Transverse colon (tissue), 4 donors: ENCODE data around the gene KIZ. TPM values are rescaled to one million over a fixed set of nuclear protein-coding genes. Genes with fewer than 3 reads are reported as not detected.

ENCODE experiments used
- DNase-seq: peaks from one replicate; pipeline ENCODE4 v3.0.0-alpha.2; 2019
- H3K27ac ChIP-seq, 4 donors: fragments of 200-600 bp; sonication (generic); 2 replicates each; pipeline ENCODE4 v1.5.1; 2016 to 2018; ENCODE audit warnings: inconsistent platforms in 4 of 4
- H3K27me3 ChIP-seq: fragments of 200-600 bp; sonication (generic); 2 replicates; pipeline ENCODE4 v1.5.1; 2017; ENCODE audit warnings: inconsistent platforms
- H3K36me3 ChIP-seq, 4 donors: fragments of 200-600 bp; sonication (generic); 2 replicates each; pipeline ENCODE4 v1.5.1; 2017 to 2019; ENCODE audit warnings: inconsistent platforms in 4 of 4
- H3K4me1 ChIP-seq, 4 donors: fragments of 200-600 bp; sonication (generic); 2 replicates each; pipeline ENCODE4 v1.5.1; 2017 to 2020; ENCODE audit warnings: inconsistent platforms in 4 of 4
- H3K4me3 ChIP-seq, 4 donors: fragments of 200-600 bp; sonication (generic); 1 replicate in 1 of 4; 2 replicates in 3 of 4; pipeline versions ENCODE4 v1.5.1 to v1.6.1; 2017 to 2019; ENCODE audit warnings: inconsistent platforms in 4 of 4
- H3K9me3 ChIP-seq, 2 donors: fragments of 200-600 bp; sonication (generic); 2 replicates each; pipeline ENCODE4 v1.5.1; 2017 to 2019; ENCODE audit warnings: inconsistent platforms in 2 of 2
- CTCF ChIP-seq, 5 experiments: fragments of 200-600 bp in 3 of 5; fragments of 450-650 bp in 2 of 5; sonication (generic) in 3 of 5; IDR thresholded peaks; 1 replicate in 2 of 5; 2 replicates in 3 of 5; pipeline ENCODE4 v1.5.1; 2016 to 2017; ENCODE audit warnings: antibody characterized with exemption in 5 of 5, inconsistent platforms in 3 of 5, mild to moderate bottlenecking in 2 of 5, moderate library complexity in 1 of 5
- EP300 ChIP-seq: sonication (generic); formaldehyde crosslinking; IDR thresholded peaks from one replicate; pipeline ENCODE4 v1.6.1; 2017; ENCODE audit warnings: antibody characterized with exemption, low read depth
- POLR2A ChIP-seq: fragments of 450-650 bp; IDR thresholded peaks from one replicate; pipeline ENCODE4 v1.6.1; 2016; ENCODE audit warnings: antibody characterized with exemption, mild to moderate bottlenecking, moderate library complexity
- POLR2AphosphoS5 ChIP-seq, 3 donors: sonication (generic); formaldehyde crosslinking; IDR thresholded peaks; one replicate each; pipeline ENCODE4 v1.6.1; 2016; ENCODE audit warnings: antibody characterized with exemption in 3 of 3
- WGBS, 2 donors: methylation state at CpG; one replicate each; pipeline ENCODE4 v1.1.5; 2018; ENCODE audit warnings: low coverage in 1 of 2; 5-methylcytosine and 5-hydroxymethylcytosine counted together
- in situ Hi-C, 4 donors: fragments of 200-750 bp; cut with MboI; loops; one replicate each; pipeline versions ENCODE4 v1.15.0 to v1.15.1; 2017; ENCODE audit warnings: low sequenced_read_pairs in 3 of 4, low pct_ligation_motif_present in 1 of 4, low pct_unique_long_range_greater_than_20kb in 1 of 4
- intact Hi-C: fragments of 100-400 bp; cut with DNase I; formaldehyde crosslinking; loops from one replicate; pipeline ENCODE4 v1.15.1; 2023; ENCODE audit warnings: low total_unique reads
- total RNA-seq, 4 donors: library from RNA; depleted of rRNA; stranded (reverse); fragments of >200 nt; gene quantifications; one replicate each; pipeline ENCODE4 v1.1.0, GENCODE V29; 2016

KIZ gene
- total RNA-seq, 4 donors from 2014 or later = 24.3 to 95.9 (median 36.9) TPM

- H3K36me3 ChIP-seq = no peaks in the 10 kb centered on the region
- H3K27me3 ChIP-seq = peaks cover 11% of the 10 kb centered on the region
- intact Hi-C loops (no loop called here), in situ Hi-C loops (no loop called here)
- no peak for DNase-seq
- WGBS, 2 donors = 50 to 60% methylated on average over 1 to 4 of the region's 4 CpGs
- H3K4me3 ChIP-seq = no peak overlapping the region
- H3K4me1 ChIP-seq = no peaks in the 10 kb centered on the region
- no peak overlapping the region for H3K27ac ChIP-seq
- no peak for TF ChIP-seq POLR2A
- TF ChIP-seq CTCF (IDR thresholded peaks at IDR 0.05) = no peak
- TF ChIP-seq EP300 = no peak
- TF ChIP-seq POLR2AphosphoS5 (IDR thresholded peaks at IDR 0.05) = no peak
- no peaks in the 10 kb centered on the region for H3K9me3 ChIP-seq
Observed at GRCh38 chr20:21118138-21118537, 7.7 kb upstream of the KIZ start.

- no peaks in the 10 kb centered on the region for H3K36me3 ChIP-seq
- no peak overlapping the region for H3K4me3 ChIP-seq
- peaks cover 11% of the 10 kb centered on the region for H3K27me3 ChIP-seq
- H3K27ac ChIP-seq = no peak overlapping the region
- no peak for TF ChIP-seq POLR2AphosphoS5 (IDR thresholded peaks at IDR 0.05)
- no peak for TF ChIP-seq POLR2A
- no peak for TF ChIP-seq CTCF (IDR thresholded peaks at IDR 0.05)
- TF ChIP-seq EP300 = no peak
- intact Hi-C loops = no loop called here
- no peak for DNase-seq
- H3K4me1 ChIP-seq = no peaks in the 10 kb centered on the region
- no peaks in the 10 kb centered on the region for H3K9me3 ChIP-seq
- 98 to 100% methylated on average over 2 of the region's 2 CpGs for WGBS, 2 donors
- in situ Hi-C loops = no loop called here
Observed at GRCh38 chr20:21118782-21119181, 7.1 kb upstream of the KIZ start.

- Histone ChIP-seq H3K27ac (no peak overlapping the region), H3K27me3 (peaks cover 3% of the 10 kb centered on the region), H3K9me3 (no peaks in the 10 kb centered on the region), H3K4me3 (no peak overlapping the region), H3K36me3 (no peaks in the 10 kb centered on the region), H3K4me1 (peaks cover 0 to 26% (median 9%) of the 10 kb centered on the region in 4 donors)
- in situ Hi-C loops (no loop called here), intact Hi-C loops (loop anchor here (10.0 kb wide), 1 partner anchor 181 kb away; the partner anchor contains the start of gene XRN2)
- 85 to 90% methylated on average over 2 to 3 of the region's 3 CpGs for WGBS, 2 donors
- no peak for TF ChIP-seq POLR2AphosphoS5 (IDR thresholded peaks at IDR 0.05)
- TF ChIP-seq CTCF (IDR thresholded peaks at IDR 0.05) = no peak
- TF ChIP-seq EP300 = no peak
- no peak for TF ChIP-seq POLR2A
- DNase-seq = no peak
Observed at GRCh38 chr20:21124190-21124589, 1.7 kb upstream of the KIZ start.

GRCh38 chr20:21125072-21125848 lies 622 bp upstream of the KIZ start:
- TF ChIP-seq CTCF (IDR thresholded peaks at IDR 0.05) (peak in 4 of 5 experiments; percentile 23 to 33 (median 30)), POLR2A (no peak)
- no peaks in the 10 kb centered on the region for H3K36me3 ChIP-seq
- H3K9me3 ChIP-seq = no peaks in the 10 kb centered on the region
- intact Hi-C loops (loop anchor here (10.0 kb wide), 1 partner anchor 180 kb away; the partner anchor contains the start of gene XRN2), in situ Hi-C loops (no loop called here)
- peak overlapping the region; percentile 25 to 98 (median 91) for H3K4me3 ChIP-seq
- 2 to 3% methylated on average over 20 to 25 of the region's 25 CpGs for WGBS, 2 donors
- peak; percentile 56 for DNase-seq
- H3K27ac ChIP-seq = peak overlapping the region; percentile 87 to 92 (median 88)
- peaks cover 0 to 26% (median 9%) of the 10 kb centered on the region in 4 donors for H3K4me1 ChIP-seq
- H3K27me3 ChIP-seq = no peaks in the 10 kb centered on the region
